C4-2B (cell line): ENCODE data around the gene GTF2IRD1.
"Not testable (repeated sequence)": the region's sequence is repeated elsewhere in the genome, so short reads cannot be mapped to it uniquely, and the experiment has no call there.

ENCODE experiments used
- H3K27ac ChIP-seq: fragments of 450-650 bp; 2 replicates; pipeline ENCODE4 v1.5.1; 2017
- CTCF ChIP-seq: fragments of 450-650 bp; conservative IDR thresholded peaks from 2 replicates; pipeline ENCODE4 v1.5.1; 2017; ENCODE audit warnings: mild to moderate bottlenecking
- ZFX ChIP-seq: fragments of 450-650 bp; IDR thresholded peaks from 2 replicates; pipeline ENCODE4 v1.6.1; 2017

GTF2IRD1 gene

GRCh38 chr7:74410772-74411171 lies 42.9 kb upstream of the GTF2IRD1 start:
- no peak overlapping the region for H3K27ac ChIP-seq
- TF ChIP-seq ZFX = no peak
- no peak for TF ChIP-seq CTCF

- not testable (repeated sequence) for H3K27ac ChIP-seq
These were observed 42.1 kb upstream of the GTF2IRD1 start for GRCh38 chr7:74411571-74411970.

- no peak overlapping the region for H3K27ac ChIP-seq
- TF ChIP-seq ZFX (no peak), CTCF (no peak)
These were observed 41.6 kb upstream of the GTF2IRD1 start for GRCh38 chr7:74412056-74412455.

DNA sequence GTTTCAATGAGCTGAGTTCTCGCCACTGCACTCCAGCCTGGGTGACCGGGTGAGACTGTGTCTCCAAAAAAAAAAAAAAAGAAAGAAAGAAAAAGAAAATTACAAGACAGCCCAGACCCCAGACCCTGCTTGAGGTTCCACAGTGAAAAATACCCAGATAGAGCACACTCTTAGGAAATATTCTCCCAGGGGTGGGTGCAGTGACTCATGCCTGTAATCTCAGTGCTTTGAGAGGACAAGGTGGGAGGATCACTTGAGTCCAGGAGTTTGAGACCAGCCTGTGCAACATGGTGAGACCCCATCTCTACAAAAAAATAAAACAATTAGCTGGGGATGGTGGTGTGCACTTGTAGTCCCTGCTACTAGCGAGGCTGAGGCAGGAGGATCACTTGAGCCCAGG lies 41.1 kb upstream of the GTF2IRD1 start:
- no peak overlapping the region for H3K27ac ChIP-seq
- TF ChIP-seq CTCF (no peak), ZFX (no peak)

DNA sequence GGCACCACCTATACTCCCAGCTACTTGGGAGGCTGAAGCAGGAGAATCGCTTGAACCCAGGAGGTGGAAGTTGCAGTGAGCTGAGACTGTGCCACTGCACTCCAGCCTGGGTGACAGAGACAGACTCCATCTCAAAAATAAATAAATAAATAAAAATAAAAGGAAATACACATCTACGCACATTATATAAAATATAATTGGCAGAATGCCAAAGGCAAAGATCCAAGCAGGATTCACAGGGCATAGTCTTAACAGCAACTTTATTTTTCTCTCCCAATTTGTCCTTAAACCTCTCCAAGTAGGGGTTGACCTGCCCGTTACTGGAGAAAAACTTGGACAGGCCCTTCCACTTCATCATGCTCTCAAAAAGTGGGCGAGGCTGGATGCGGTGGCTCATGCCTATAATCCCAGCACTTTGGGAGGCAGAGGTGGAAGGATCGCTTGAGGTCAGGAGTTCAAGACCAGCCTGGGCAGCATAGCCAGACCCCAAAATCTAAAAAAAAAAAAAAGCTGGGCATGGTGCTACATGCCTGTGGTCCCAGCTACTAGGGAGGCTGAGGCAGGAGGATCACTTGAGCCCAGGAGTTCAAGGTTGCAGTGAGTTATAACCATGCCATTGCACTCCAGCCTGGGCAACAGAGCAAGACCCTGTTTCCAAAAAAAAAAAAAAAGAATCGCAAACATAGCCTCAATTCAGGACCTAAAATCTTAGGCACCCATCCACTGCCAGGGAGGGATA lies 38.9 kb upstream of the GTF2IRD1 start:
- H3K27ac ChIP-seq = not testable (repeated sequence)

GRCh38 chr7:74417419-74417971 lies 36.2 kb upstream of the GTF2IRD1 start:
- TF ChIP-seq ZFX (no peak), CTCF (peak; percentile 99)
- no peak overlapping the region for H3K27ac ChIP-seq

- no peak overlapping the region for H3K27ac ChIP-seq
- TF ChIP-seq ZFX = no peak
These were observed 35.6 kb upstream of the GTF2IRD1 start for GRCh38 chr7:74418076-74418475.

GRCh38 chr7:74418538-74418937 lies 35.2 kb upstream of the GTF2IRD1 start:
- TF ChIP-seq ZFX (no peak), CTCF (no peak)
- H3K27ac ChIP-seq = no peak overlapping the region

- 0 out of 2 replicates have a peak, but pooled peaks have one; percentile 21 for TF ChIP-seq ZFX
These were observed 34.5 kb upstream of the GTF2IRD1 start for GRCh38 chr7:74419232-74419631.

More at GRCh38 chr7:74419232-74419631, 34.5 kb upstream of the GTF2IRD1 start:
- not testable (repeated sequence) for H3K27ac ChIP-seq
